Activated T-cell treated with anti-CD3 and anti-CD28 coated beads for 4 hours (primary cell): Measurements from ENCODE around the gene ADAM19.
"Not testable (repeated sequence)": the region's sequence is repeated elsewhere in the genome, so short reads cannot be mapped to it uniquely, and the experiment has no call there.

Source experiments
- DNase-seq: peaks from one replicate; pipeline ENCODE4 v3.0.0-alpha.2; 2020

Gene ADAM19

GRCh38 chr5:157458835-157459234 is 116.7 kb downstream of the ADAM19 start:
- DNase-seq = no peak

DNA sequence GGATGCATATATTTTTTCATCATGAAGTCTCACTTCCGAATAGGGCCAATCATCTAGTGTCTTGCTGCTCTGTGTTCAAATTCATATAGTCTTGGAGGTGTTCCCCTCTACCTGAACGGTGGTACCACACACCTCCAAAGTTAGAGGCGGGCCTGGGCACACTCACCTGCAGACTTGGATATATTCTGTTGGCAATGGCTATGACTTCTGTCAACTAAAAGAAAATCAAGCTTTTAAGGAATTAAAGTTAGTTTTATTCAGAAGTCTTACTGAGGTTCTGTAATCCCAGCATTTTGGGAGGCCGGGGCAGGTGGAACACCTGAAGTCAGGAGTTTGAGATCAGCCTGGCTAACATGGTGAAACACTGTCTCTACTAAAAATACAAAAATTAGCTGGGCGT is 118.2 kb downstream of the ADAM19 start:
- DNase-seq = no peak

DNA sequence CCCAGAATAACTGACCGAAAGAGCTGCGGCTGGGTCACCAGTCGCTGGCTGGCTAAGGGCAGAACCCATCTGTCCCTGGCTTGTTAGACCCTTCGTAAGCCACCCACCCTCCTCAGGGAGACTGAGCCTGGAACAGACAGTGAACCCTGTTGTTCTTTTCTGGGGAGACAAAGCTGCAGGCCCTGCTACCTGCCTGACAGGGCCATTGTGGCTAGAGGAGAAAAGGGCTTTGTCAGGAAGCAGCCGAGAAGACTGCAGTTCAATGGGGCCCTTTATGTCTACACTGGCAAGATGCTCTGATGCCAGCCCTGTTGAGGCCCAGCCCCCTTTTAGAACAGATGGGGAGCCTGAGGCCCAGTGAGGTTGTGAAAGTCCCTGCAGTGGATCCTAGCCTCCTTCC is 119.3 kb downstream of the ADAM19 start:
- no peak for DNase-seq

GRCh38 chr5:157455057-157455456 is 120.5 kb downstream of the ADAM19 start:
- no peak for DNase-seq

- no peak for DNase-seq
These were observed 121.3 kb downstream of the ADAM19 start for GRCh38 chr5:157454273-157454672.

DNA sequence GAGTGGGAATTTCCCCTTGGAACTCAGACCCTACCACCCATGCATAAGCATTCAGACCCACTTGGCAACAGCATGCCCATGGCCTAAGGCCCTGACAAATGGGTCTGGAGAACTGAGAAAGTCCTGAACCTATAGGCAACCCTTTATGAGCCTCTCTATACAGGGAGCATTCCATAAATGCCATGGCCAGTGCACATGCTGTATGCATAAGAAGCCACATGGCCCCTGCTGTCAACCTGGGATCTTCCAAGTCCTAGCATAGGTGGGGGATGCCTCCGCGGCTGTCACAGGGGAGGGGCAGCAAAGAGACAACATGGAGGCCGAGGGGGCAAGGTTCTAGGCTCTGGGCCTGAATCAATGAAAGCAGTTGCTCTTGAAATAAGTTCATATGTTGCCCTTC is 123.8 kb downstream of the ADAM19 start:
- DNase-seq = no peak

- DNase-seq = no peak
These were observed 125.6 kb downstream of the ADAM19 start for GRCh38 chr5:157450024-157450423.

- no peak for DNase-seq
These were observed 126.4 kb downstream of the ADAM19 start for GRCh38 chr5:157449011-157449723.

DNA sequence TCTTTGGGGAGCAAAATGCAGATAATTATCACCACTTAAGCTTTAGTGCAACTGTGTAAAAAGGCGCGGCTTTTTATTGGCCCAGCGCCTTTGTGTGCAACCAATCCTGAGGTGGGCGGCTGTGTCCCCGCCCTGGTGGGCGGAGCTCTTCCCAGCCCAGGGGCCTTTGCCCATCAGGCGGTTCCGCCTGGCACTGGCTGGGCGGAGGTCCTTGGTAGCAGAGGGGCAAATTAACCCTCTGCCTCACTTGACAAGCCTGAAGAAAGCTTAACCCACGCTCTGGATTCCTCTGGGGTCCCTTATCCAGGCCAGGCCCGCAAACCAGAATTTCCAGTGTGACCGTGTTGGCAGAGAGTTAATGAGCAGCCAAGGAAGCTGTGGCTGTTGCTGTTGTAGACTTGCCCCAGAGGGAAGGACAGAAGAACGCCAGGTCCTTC is 128.4 kb downstream of the ADAM19 start:
- no peak for DNase-seq

- DNase-seq = no peak
These were observed 129.1 kb downstream of the ADAM19 start for GRCh38 chr5:157446412-157446935.

DNA sequence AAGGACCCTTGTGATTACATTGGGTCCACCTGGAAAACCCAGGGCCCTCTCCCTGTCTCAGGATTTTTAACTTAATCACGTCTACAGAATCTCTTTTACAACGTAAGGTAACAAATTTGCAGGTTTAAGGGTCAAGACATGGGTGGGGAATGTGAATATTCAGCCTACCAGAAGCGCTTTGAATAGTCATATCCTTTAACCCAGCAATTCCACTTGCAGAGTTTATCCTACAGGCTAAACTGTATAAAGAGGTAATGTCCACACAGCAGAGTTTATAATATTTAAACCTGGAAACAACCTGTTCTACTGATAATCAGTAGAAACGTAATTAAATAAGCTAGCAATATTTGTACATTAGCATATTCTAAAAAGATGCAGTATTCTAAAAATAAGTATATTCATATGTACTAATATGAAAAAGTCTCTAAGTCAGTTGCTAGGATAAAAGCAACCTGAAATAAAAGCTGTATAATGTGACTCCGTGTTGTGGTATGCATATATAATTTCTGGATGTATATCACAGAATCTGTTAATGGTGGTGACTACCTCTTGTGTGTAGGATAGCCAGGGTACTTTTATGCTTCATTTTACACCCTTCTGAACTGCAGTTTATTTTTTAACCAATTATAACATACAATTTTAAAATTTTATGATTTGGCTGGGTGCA is 129.7 kb downstream of the ADAM19 start:
- no peak for DNase-seq

DNA sequence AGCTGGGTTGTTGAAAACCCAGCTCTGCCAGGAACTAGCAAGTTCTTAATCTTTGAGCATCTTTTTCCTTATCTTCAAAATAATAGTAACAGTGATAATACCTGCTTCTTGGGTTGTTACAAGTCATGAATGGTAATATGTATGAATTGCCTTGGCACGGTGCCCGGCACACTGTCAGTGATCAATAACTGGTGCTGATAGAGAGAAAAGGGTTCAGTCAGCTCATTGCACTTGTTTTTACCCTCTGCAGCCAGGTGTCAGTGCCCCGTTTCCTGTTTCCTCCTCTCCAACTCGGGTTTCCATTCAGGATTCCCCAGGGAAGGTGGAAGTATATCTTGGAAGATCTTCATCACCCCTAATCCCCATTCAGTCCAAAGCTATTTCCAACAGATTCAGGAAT is 131.4 kb downstream of the ADAM19 start:
- no peak for DNase-seq

- DNase-seq = no peak
These were observed 132.5 kb downstream of the ADAM19 start for GRCh38 chr5:157443041-157443549.

DNA sequence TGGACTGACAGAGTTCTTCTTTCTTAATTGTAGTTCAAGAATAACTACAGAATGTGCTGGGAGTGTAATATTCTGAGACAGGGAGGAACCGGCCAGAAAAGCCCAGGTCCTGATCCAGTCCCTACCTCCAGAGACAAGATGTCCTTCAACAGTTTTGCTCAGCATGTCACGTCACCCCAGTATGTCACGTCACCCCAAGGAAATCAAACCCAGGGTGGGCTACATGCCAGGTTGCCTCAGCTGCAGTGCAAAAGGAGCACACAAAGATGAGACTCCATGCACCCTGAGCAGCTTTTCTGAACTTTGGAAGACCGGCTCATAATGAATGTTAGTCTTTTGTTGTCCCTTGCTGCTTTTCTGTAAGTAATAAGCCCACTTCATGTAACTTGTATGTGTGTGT is 141.5 kb downstream of the ADAM19 start:
- DNase-seq = no peak

DNA sequence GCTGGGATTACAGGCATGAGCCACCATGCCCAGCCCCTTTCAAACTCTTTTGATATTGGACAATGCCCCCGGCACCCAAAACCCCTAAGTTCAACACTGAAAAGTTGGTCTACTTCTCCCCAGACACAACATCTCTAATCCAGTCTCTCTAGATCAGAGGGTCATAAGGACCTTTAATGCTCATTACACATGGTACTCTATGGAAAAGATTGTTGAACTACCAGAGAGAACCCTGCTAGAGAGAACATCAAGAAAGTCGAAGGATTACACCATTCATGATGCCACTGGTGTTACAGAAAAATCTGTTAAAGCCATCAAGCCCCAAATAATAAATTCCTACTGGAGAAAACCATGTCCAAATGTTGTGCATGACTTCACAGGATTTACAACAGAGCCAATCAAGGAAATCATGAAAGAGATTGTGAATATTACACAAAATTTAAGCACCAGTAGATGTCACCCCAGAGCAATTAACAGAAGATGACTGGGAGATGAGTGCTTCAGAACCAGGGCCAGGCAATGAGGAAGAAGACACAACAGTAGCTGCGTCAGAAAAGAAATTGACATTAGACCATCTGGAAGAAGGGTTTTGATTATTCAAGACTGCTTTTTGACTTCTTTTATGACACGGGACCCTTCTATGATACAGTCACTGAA is 143.9 kb downstream of the ADAM19 start:
- no peak for DNase-seq

GRCh38 chr5:157429920-157430319 is 145.7 kb downstream of the ADAM19 start:
- DNase-seq = not testable (repeated sequence)
